GM12878 (cell line): Measurements from ENCODE around the gene GALNT18. TPM values are rescaled to one million over a fixed set of nuclear protein-coding genes. Genes with fewer than 3 reads are reported as not detected.

Source experiments
- CEBPZ ChIP-seq: fragments of 150-350 bp; IDR thresholded peaks from 2 replicates; pipeline ENCODE4 v1.6.1; 2016; ENCODE audit warnings: low read depth, low read length
- EZH2 ChIP-seq: IDR thresholded peaks from 2 replicates; pipeline ENCODE4 v1.6.1; 2012; ENCODE audit warnings: low read depth, mild to moderate bottlenecking, control low read depth, inconsistent platforms, low read length, borderline replicate concordance; ENCODE audit not compliant: control insufficient read depth
- FOS ChIP-seq: IDR thresholded peaks from 3 replicates; pipeline ENCODE4 v1.6.1; 2011; ENCODE audit warnings: borderline replicate concordance; ENCODE audit not compliant: insufficient read length; ENCODE audit errors: extremely low read depth
- FOXK2 ChIP-seq: fragments of 450-650 bp; IDR thresholded peaks from 2 replicates; pipeline ENCODE4 v1.6.1; 2017; ENCODE audit warnings: mild to moderate bottlenecking, moderate library complexity
- IKZF1 ChIP-seq: fragments of 450-650 bp; conservative IDR thresholded peaks from 2 replicates; pipeline ENCODE4 v1.6.1; 2017; ENCODE audit warnings: antibody characterized with exemption, mild to moderate bottlenecking
- IRF3 ChIP-seq: fragments of 450-650 bp; IDR thresholded peaks from 2 replicates; pipeline ENCODE4 v1.6.1; 2014; ENCODE audit warnings: mild to moderate bottlenecking
- MLLT1 ChIP-seq: fragments of 450-650 bp; IDR thresholded peaks from 2 replicates; pipeline ENCODE4 v1.6.1; 2016; ENCODE audit warnings: mild to moderate bottlenecking
- MTA2 ChIP-seq: fragments of 450-650 bp; IDR thresholded peaks from 2 replicates; pipeline ENCODE4 v1.6.1; 2016; ENCODE audit warnings: low read depth, mild to moderate bottlenecking, moderate library complexity
- SMAD5 ChIP-seq: IDR thresholded peaks from 2 replicates; pipeline ENCODE4 v1.6.1; 2016; ENCODE audit warnings: antibody characterized with exemption, low read depth
- SMARCA5 ChIP-seq: fragments of 450-650 bp; IDR thresholded peaks from 2 replicates; pipeline ENCODE4 v1.6.1; 2017; ENCODE audit warnings: mild to moderate bottlenecking
- SREBF2 ChIP-seq: IDR thresholded peaks from 2 replicates; pipeline ENCODE4 v1.6.1; 2012; ENCODE audit warnings: mild to moderate bottlenecking, low read length
- TCF7 ChIP-seq: IDR thresholded peaks from 2 replicates; pipeline ENCODE4 v1.6.1; 2014; ENCODE audit warnings: antibody characterized with exemption, borderline replicate concordance
- ZBTB4 ChIP-seq: fragments of 450-650 bp; formaldehyde crosslinking; IDR thresholded peaks from 2 replicates; pipeline ENCODE4 v1.4.0; 2022; ENCODE audit warnings: mild to moderate bottlenecking, moderate library complexity
- ZSCAN29 ChIP-seq: fragments of 450-650 bp; IDR thresholded peaks from 2 replicates; pipeline ENCODE4 v1.6.1; 2017; ENCODE audit warnings: mild to moderate bottlenecking, moderate library complexity
- polyA plus RNA-seq, 11 experiments: library from polyadenylated mRNA; depleted of rRNA in 4 of 11; unstranded in 6 of 11; stranded (reverse) in 5 of 11; fragments of >200 nt; fragmentation: Nextera tagmentation in 4 of 11; fragmentation: Illumina TruSeq in 1 of 11; extraction: Ambion mirVana in 4 of 11; extraction: Trizol in 1 of 11; gene quantifications; 1 replicate in 1 of 11; 2 replicates in 10 of 11; pipeline versions ENCODE4 v1.2.1 to v1.2.3, GENCODE V29; 2011 to 2016; ENCODE audit warnings: inconsistent platforms in 2 of 11, missing spikeins in 2 of 11, low read depth in 1 of 11
- total RNA-seq, 4 experiments: library from RNA; depleted of rRNA in 3 of 4; stranded (reverse); fragments of >200 nt in 3 of 4; fragmentation: Illumina TruSeq in 1 of 4; extraction: Trizol in 1 of 4; gene quantifications; 2 replicates each; pipeline versions ENCODE4 v1.2.1 to v1.2.3, GENCODE V29; 2013 to 2021

The GALNT18 gene
- total and polyA plus RNA-seq, 10 of the 15 experiments (the other 5 are each of a cell fraction or from before 2014, with no cell fraction given), result 1.2 to 14.2 (median 6.3) TPM

- TF ChIP-seq ZSCAN29, result no peak
- no peak for TF ChIP-seq IKZF1
- no peak for TF ChIP-seq FOXK2
- no peak for TF ChIP-seq SMAD5
- TF ChIP-seq IRF3, result no peak
- no peak for TF ChIP-seq EZH2
- TF ChIP-seq SMARCA5, result no peak
- no peak for TF ChIP-seq SREBF2
- no peak for TF ChIP-seq TCF7
- no peak for TF ChIP-seq CEBPZ
- no peak for TF ChIP-seq FOS
- TF ChIP-seq ZBTB4, result no peak
- TF ChIP-seq MLLT1, result no peak
- no peak for TF ChIP-seq MTA2
Measured at GRCh38 chr11:11476971-11477645, 144.7 kb downstream of the GALNT18 start (continued).
